Subcutaneous abdominal adipose tissue (tissue), 5 donors: ENCODE results near the gene PELI2.

Experiments
- H3K27ac ChIP-seq: one replicate; pipeline ENCODE4 v1.7.0; 2013; ENCODE audit warnings: low read depth, mild to moderate bottlenecking, inconsistent platforms, low read length, moderate library complexity
- H3K27me3 ChIP-seq, 5 donors: one replicate each; pipeline ENCODE4 v1.7.0; 2013; ENCODE audit warnings: low read length in 5 of 5, inconsistent platforms in 1 of 5; ENCODE audit not compliant: control insufficient read depth in 5 of 5, insufficient read depth in 4 of 5
- H3K36me3 ChIP-seq, 5 donors: one replicate each; pipeline ENCODE4 v1.7.0; 2013; ENCODE audit warnings: low read length in 5 of 5; ENCODE audit not compliant: control insufficient read depth in 5 of 5, insufficient read depth in 5 of 5
- H3K4me1 ChIP-seq, 5 donors: one replicate each; pipeline ENCODE4 v1.7.0; 2013; ENCODE audit warnings: low read length in 5 of 5, mild to moderate bottlenecking in 3 of 5, moderate library complexity in 1 of 5; ENCODE audit not compliant: control insufficient read depth in 5 of 5, insufficient read depth in 5 of 5
- H3K4me3 ChIP-seq, 5 donors: one replicate each; pipeline ENCODE4 v1.7.0; 2013; ENCODE audit warnings: low read length in 5 of 5, low read depth in 1 of 5
- H3K9ac ChIP-seq, 5 donors: one replicate each; pipeline ENCODE4 v1.7.0; 2013; ENCODE audit warnings: low read length in 5 of 5, mild to moderate bottlenecking in 4 of 5, moderate library complexity in 3 of 5
- H3K9me3 ChIP-seq, 5 donors: one replicate each; pipeline ENCODE4 v1.7.0; 2013; ENCODE audit warnings: low read length in 5 of 5; ENCODE audit not compliant: control insufficient read depth in 5 of 5
- donor health status: healthy.
- donor health status: healthy.
- donor health status: healthy.
- donor health status: healthy.
- donor health status: healthy.

Gene PELI2

GRCh38 chr14:56278383-56278782 is 160.2 kb downstream of the PELI2 start:
- no peaks in the 10 kb centered on the region for H3K9me3 ChIP-seq
- H3K9ac ChIP-seq, result no peak overlapping the region
- H3K36me3 ChIP-seq, result peaks cover 0 to 5% (median 0%) of the 10 kb centered on the region in 5 donors
- no peak overlapping the region for H3K4me3 ChIP-seq
- H3K4me1 ChIP-seq, result peaks cover 0 to 3% (median 0%) of the 10 kb centered on the region in 5 donors
- no peaks in the 10 kb centered on the region for H3K27me3 ChIP-seq
- no peak overlapping the region for H3K27ac ChIP-seq

GRCh38 chr14:56280843-56281242 is 162.6 kb downstream of the PELI2 start:
- Histone ChIP-seq H3K27me3 (no peaks in the 10 kb centered on the region), H3K27ac (no peak overlapping the region), H3K9ac (no peak overlapping the region), H3K9me3 (no peaks in the 10 kb centered on the region), H3K4me3 (no peak overlapping the region), H3K4me1 (no peaks in the 10 kb centered on the region), H3K36me3 (peaks cover 0 to 5% (median 0%) of the 10 kb centered on the region in 5 donors)

GRCh38 chr14:56282179-56282578 is 164.0 kb downstream of the PELI2 start:
- H3K27ac ChIP-seq, result no peak overlapping the region
- no peak overlapping the region for H3K9ac ChIP-seq
- H3K27me3 ChIP-seq, result no peaks in the 10 kb centered on the region
- H3K4me1 ChIP-seq, result no peaks in the 10 kb centered on the region
- peaks cover 0 to 5% (median 0%) of the 10 kb centered on the region in 5 donors for H3K36me3 ChIP-seq
- no peaks in the 10 kb centered on the region for H3K9me3 ChIP-seq
- H3K4me3 ChIP-seq, result no peak overlapping the region

GRCh38 chr14:56284641-56285040 is 166.4 kb downstream of the PELI2 start:
- Histone ChIP-seq H3K27ac (no peak overlapping the region), H3K4me1 (no peaks in the 10 kb centered on the region), H3K27me3 (no peaks in the 10 kb centered on the region), H3K9me3 (no peaks in the 10 kb centered on the region), H3K9ac (no peak overlapping the region), H3K36me3 (peaks cover 4 to 7% (median 5%) of the 10 kb centered on the region in 5 donors), H3K4me3 (no peak overlapping the region)

DNA sequence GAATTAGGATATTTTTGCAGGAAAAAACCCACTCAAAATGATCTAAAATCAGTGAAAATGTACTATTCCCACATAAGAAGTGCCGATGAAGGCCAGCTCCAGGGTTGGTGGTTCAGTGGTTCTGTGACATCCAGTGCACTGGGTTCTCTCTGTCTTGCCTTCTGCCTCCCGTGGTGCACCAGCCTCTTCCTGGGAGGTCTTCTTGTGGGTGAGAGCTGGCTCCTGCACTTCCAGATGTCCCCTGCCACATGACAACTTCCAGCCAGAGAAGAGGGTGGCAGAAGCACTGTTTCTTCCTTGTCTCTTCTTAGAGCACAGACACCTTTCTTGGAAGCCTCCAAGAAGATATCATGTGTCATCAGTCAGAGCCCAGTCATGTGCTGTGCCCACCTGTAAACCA is 170.9 kb downstream of the PELI2 start:
- Histone ChIP-seq H3K9ac (no peak overlapping the region), H3K4me1 (no peaks in the 10 kb centered on the region), H3K36me3 (peaks cover 3 to 23% (median 16%) of the 10 kb centered on the region in 5 donors), H3K27me3 (no peaks in the 10 kb centered on the region), H3K9me3 (no peaks in the 10 kb centered on the region), H3K4me3 (no peak overlapping the region), H3K27ac (no peak overlapping the region)

GRCh38 chr14:56290195-56290594 is 172.0 kb downstream of the PELI2 start:
- Histone ChIP-seq H3K9ac (no peak overlapping the region), H3K36me3 (peaks cover 3 to 26% (median 21%) of the 10 kb centered on the region in 5 donors), H3K4me3 (no peak overlapping the region), H3K27me3 (no peaks in the 10 kb centered on the region), H3K27ac (no peak overlapping the region), H3K9me3 (no peaks in the 10 kb centered on the region), H3K4me1 (no peaks in the 10 kb centered on the region)

DNA sequence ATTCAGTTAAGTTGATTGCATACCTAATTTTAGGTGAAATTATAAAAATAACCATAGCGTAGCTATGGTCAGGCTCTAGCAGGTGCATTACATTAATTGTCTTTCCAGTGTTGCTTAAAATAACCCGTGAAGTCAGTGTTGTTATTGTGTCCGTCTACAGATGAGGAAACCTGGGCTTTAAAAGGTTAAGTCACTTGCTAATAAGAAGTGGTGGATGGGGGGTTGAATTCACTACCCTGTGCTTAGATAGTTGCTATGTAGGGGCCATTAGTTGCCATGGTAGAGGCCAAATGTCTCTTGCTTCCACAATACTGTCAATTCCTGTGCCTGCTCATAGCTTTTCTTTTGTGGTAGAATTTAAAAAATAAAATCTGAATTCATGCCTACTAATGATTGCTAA is 174.8 kb downstream of the PELI2 start:
- Histone ChIP-seq H3K4me3 (no peak overlapping the region), H3K36me3 (peaks cover 3 to 39% (median 31%) of the 10 kb centered on the region in 5 donors), H3K9me3 (no peaks in the 10 kb centered on the region), H3K27me3 (no peaks in the 10 kb centered on the region), H3K9ac (no peak overlapping the region), H3K27ac (no peak overlapping the region), H3K4me1 (no peaks in the 10 kb centered on the region)

DNA sequence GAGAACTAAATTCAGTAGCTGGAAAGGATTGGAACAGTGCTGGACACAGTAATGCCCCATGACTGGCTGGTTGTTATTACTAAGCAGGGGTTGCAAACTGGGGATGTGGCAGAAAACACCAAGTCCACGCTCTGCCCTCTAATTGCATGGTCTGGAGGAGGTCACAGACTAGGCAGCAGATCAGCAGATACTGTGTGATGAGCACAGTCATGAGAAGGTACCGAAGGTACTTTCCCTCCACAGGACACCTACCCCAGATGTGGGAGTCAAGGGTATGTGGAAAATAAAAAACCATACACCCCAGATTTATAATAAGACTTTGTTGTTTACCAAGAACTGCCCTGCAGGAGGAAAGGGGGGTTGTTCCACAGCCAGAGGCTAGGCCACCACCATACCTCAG is 175.3 kb downstream of the PELI2 start:
- Histone ChIP-seq H3K27me3 (no peaks in the 10 kb centered on the region), H3K4me1 (no peaks in the 10 kb centered on the region), H3K27ac (no peak overlapping the region), H3K9me3 (no peaks in the 10 kb centered on the region), H3K4me3 (no peak overlapping the region), H3K36me3 (peaks cover 3 to 39% (median 31%) of the 10 kb centered on the region in 5 donors), H3K9ac (no peak overlapping the region)

DNA sequence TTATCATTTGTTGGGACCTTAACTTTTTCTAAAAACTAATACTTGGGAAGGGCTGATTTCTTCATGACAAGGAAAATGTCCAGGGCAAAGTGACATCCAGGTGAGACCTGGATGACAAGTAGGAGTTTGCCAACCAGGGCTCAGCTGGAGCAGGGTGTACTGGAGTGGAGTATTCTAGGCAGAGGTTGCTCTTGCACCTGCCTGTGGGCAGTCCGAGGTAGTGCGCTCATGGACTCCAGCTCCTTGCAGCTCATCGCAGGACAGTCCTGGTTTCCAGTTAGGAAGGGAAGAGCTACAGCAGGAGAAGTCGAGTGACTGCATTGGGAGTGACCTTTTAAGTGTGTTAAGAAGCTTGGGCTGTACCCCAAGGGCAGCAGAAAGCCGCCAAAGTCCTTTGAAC is 175.9 kb downstream of the PELI2 start:
- Histone ChIP-seq H3K4me1 (no peaks in the 10 kb centered on the region), H3K27me3 (no peaks in the 10 kb centered on the region), H3K4me3 (no peak overlapping the region), H3K9ac (no peak overlapping the region), H3K9me3 (no peaks in the 10 kb centered on the region), H3K27ac (no peak overlapping the region), H3K36me3 (peaks cover 3 to 37% (median 29%) of the 10 kb centered on the region in 5 donors)

DNA sequence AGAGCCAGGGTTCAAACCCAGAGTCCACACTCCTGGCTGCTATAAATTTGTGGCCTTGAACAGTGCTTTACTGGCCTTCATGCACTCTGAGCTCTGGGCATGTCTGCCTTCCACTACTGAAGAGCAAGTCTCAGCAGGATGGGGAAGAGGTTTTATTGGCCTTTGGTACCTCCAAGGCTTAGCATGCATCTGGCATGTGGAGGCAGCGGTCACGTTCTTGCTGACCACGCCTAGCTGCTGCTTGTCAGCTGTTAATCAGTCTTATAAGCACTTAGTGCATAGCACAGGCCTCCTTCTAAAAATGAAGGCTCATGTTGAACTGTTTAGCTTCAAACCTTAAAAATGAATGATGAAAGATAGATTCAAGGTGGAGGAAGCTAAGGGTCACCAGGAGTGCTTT is 177.5 kb downstream of the PELI2 start:
- Histone ChIP-seq H3K27ac (no peak overlapping the region), H3K9me3 (no peaks in the 10 kb centered on the region), H3K4me1 (no peaks in the 10 kb centered on the region), H3K9ac (no peak overlapping the region), H3K4me3 (no peak overlapping the region), H3K36me3 (peaks cover 3 to 27% (median 22%) of the 10 kb centered on the region in 5 donors), H3K27me3 (no peaks in the 10 kb centered on the region)

GRCh38 chr14:56297449-56297848 is 179.2 kb downstream of the PELI2 start:
- Histone ChIP-seq H3K36me3 (peaks cover 0 to 17% (median 14%) of the 10 kb centered on the region in 5 donors), H3K27ac (no peak overlapping the region), H3K9ac (no peak overlapping the region), H3K27me3 (no peaks in the 10 kb centered on the region), H3K4me1 (no peaks in the 10 kb centered on the region), H3K4me3 (no peak overlapping the region), H3K9me3 (no peaks in the 10 kb centered on the region)
